ENCODE results near the gene POU2F2.

POU2F2 gene
- long read RNA-seq, donor 1, result 0 reads
- long read RNA-seq, donor 2, result 0 reads
- long read RNA-seq, donor 3, partial matches to known transcripts, result 0 of 1 reads
- long read RNA-seq, donor 3, other reads (novel, unspliced or antisense), result 0 of 1 reads
- long read RNA-seq, donor 4, result 0 reads
- long read RNA-seq, donor 5, result 0 reads
- long read RNA-seq, donor 6, result 0 reads
- long read RNA-seq, donor 7, result 0 reads
- long read RNA-seq, donor 8, result 0 reads

DNA sequence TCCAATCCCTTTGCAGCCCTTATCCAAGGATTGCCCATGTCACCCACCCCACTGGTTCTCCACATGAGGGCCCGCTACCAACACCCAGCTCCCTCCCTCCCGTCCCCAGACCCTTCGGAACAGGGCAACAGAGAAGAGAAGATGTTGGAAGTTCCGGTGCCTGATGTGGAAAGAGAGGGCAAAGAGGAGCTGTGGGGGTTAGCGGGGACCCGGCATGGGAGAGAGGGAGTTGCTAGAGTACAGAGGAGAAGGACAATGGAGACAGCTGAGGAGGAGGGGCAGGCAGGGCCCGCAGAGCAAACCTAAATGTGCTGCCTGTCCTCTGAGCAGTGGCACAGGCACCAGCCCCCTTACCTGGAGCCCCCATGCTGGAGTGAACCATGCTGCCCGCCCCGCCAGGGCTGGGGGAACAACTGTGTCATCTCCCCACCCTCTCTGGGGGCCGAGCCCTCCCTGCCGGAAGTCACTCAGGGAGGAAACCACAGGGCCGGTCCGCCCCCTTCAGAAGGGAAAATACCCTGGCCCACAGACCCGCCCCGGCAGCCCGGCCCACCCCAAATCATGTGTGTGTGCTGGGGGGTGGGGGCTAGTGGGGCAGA lies at the start of gene POU2F2:
POU2F2 (minus strand) TSS at position 417 of the 599 bp plus-strand sequence; CDS start at position 382, 35 bp downstream.
- no peak for DNase-seq

DNA sequence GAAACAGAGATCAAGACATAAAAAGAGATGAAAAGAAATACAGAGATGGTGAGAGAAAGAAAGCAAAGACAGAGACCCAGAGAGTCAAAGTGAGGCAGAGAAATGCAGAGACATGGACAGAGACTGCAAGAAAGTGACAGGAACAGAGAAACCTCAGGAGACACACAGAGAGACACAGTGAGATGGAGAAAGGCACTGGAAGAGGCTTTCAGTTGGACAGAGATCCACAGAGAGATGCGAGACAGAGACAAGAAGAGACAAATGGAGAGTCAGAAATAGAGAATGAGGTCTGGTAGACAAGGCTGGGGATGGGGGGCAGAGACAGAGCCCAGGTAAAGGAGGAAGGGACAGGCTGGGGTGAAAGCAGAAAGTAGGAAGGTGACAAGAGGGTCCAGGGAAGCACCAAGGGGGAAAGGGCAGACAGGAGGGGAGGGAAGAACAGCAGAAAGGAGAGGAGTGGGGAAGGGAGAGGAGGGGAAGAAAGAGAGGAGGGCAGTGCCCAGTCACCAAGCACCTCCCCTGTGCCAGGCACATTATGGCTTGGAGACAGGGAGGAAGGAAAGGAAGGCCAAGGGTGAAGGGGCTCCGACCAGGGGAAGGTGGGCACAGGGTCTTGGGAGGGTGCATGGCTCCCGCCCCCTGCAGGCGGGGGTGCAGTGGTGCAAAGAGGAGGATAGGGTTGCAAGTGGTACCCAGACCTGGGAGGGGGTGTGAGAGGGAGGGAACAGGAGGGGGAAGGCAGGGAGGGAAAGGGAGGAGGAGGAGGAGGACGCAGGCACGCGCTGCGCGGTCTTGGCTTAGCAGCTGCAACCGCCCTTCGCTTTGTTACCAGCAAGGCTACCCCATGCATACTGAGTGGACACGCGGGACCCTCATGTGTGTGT lies 46.8 kb upstream of the POU2F2 start:
- DNase-seq, result no peak

- no peak for DNase-seq
Measured at GRCh38 chr19:42177686-42178019, 45.4 kb upstream of the POU2F2 start.

GRCh38 chr19:42176990-42177685 lies 44.9 kb upstream of the POU2F2 start:
- peak; percentile 67 for DNase-seq

- peak; percentile 32 for DNase-seq
Measured at GRCh38 chr19:42176649-42176989, 44.4 kb upstream of the POU2F2 start.

DNA sequence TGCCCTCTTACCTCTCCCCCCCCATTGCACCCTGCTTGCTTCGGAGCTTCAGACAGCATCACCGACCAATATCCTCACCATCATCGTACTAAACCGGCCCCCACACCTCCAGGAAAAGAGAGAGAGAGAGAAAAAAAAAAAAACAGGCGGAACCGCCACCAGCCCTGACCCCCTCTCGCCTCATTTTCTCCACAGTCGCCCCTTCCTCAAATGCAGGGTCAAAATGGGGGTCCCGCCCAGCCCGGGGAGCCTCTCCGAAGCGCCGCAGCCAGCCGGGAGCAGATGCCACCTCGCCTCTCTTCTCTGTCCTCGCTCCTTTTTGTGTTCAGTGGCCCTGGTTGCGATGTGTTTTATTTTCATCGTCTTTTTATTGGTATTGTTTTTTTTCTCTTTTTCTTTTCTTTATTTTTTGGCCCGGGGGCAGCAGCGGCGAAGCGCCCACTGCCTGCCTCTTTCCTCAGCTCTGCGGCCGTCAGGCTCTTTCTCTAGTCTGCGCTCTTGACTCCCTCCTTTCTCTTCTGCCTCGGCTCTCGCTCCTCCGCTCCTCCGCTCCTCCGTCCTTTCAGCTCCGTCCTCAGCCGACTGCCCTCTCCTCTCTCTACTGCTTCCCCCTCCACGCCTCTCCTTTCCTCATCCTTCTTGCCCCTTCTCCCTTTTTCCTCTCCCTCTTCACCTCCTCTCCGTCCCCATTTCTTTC lies 43.9 kb upstream of the POU2F2 start:
- peak; percentile 56 for DNase-seq

DNA sequence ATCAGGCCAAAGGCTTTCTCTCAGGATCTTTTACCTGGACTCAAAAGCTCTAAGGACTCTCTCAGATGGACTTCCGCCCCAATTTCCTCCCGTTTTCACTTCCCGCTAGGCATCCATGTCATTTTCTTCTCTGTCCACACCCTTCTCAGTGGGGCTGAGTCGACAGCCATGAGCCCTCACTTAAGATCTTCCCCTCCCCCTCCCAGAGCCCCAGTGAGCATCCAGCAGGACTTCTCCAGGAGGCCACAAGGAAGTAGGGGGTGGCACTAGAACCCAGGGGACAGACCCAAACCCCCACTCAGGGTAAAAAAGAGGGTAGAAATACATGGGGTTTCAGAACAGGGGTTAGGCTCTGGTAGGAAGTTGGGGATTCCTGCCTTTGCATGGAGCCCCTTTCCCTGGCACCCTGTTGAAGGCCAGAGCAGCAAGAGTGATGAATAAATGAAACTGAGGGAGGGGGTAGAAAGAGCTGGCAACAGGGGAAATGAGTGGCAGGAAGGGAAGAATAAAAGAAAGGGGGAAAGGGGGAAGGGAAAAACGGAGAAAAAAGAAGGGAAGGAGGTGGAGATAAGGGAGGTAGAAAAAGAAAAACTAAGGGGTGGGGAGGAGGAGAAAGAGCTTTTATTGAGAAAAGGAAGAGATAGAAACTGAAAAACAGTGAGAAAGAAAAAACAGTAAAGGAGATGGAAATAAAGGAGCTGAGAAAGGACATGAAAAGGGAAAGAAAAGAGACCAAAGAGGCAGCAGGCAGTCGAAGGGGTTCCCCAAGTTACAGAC lies 42.9 kb upstream of the POU2F2 start:
- no peak for DNase-seq

DNA sequence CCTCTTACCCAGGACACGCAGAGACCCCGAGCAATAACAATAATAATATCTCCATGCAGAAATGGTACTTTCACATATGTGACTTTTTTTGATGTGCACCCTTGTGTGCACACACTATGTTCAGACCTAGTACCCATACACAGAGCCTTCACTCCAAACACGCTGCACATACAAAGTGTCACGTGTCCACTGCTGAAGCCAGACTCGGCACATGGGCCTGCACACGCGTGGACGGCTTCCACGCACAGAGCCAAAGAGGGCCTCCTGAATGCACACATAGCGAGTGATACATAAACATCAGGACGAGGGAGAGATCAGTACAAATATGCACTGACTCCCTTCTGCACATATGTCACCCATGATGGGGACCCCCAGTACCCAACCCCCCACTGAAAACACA lies 41.9 kb upstream of the POU2F2 start:
- DNase-seq, result no peak

- no peak for DNase-seq
Measured at GRCh38 chr19:42173695-42174094, 41.4 kb upstream of the POU2F2 start.

- DNase-seq, result no peak
Measured at GRCh38 chr19:42172261-42172660, 40.0 kb upstream of the POU2F2 start.

DNA sequence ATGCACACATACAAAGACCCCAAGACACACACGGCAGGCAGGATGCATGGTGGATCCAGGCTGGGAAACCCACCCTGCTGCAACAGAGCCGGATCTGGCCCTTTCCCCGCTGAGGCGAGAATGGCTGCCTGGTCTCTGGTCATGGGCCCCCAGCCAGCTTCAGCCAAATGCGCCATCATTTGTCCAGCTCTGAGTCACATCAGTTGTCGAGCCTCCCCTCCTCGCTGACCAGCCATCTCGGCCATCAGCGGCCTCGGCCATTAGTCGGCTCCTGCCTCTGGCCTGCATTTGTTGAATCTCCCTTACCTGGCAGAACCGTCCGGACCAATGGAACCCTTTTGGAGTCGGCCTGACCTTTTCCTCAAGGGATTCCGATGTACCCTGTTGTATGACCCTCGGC lies 38.5 kb upstream of the POU2F2 start:
- no peak for DNase-seq

DNA sequence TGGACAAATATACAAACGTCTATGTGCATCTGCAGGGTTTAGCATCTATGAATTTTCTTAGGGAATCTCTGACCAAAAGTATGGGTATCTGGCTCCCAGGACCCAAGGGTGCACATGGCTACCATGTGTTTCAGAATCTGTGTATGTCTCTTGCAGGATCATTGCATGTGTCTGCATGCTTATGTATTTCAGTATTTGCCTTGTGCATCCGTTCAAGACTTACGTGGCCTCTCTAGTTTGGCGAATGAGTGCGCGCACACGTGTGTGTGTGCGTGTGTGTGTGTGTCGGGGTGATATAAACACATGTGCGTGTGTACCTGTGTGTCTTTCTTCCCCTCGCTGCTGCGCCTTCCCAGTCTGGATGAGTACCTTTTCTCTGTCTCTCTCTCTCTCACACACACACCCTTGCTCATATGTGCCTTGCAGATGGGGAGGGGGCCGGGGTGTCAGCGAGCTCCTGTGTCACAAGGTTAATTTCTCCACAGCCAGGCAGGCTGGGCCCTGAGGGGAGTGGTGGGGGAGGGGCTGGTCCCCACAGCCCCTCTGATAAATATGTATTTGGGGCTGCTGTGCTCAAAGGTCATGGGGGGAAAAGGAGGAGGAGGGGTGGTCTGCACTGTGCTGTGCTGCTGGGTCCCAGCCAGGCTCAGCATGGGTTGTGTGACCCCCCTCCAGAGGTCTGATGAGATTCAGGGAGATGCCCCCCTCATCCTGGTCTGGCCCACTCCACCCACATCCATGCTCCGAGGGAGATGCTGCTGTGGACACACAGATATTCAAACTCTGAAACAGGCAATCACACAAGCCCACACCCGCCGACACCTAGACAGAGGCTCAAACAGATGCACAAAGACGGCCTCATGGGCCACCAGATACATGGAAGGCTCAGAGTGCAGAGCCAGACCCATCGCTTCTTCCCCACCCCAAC lies 37.5 kb upstream of the POU2F2 start:
- no peak for DNase-seq

DNA sequence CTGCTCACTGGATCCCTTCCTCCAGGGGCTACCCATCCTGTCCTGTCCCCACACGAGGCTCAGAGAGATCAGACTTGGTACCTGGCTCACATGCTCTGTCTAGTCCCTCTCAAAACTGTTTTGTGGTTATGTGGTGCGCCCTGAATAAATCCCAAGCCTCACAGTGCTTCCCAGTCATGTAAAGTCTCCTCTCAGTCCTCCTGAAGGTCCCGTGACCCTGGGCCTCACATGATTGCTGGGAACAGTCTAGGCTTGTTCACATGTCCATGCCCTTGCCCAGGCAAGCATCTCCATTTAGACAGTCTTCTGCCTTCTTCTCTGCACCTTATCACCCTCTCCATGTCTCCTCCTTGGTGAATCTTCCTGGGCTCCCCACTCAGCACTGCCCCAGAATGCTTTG lies 36.0 kb upstream of the POU2F2 start:
- DNase-seq, result no peak

DNA sequence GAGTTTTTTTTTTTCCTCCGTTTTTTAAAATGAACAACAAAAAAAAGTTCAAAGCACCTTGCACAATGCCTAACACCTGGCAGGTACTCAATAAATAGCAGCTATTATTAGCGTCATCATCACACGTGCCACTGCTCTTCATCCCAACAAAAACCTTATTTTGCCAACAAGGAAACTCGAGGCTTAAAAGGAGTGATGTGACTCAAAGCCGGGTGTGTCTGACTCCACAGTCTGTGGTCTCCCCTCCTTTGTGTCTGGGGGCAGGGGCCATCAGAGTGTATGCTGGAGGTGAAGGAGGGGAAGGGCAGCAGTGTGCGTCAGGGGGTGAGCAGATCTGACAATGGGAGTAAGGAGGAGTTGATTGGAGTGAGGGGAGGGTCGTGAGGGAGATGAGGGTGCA lies 34.1 kb upstream of the POU2F2 start:
- DNase-seq, result no peak

- no peak for DNase-seq
Measured at GRCh38 chr19:42165146-42165545, 32.9 kb upstream of the POU2F2 start.

- DNase-seq, result no peak
Measured at GRCh38 chr19:42161616-42162263, 29.5 kb upstream of the POU2F2 start.

- no peak for DNase-seq
Measured at GRCh38 chr19:42159942-42160341, 27.7 kb upstream of the POU2F2 start.

GRCh38 chr19:42158926-42159325 lies 26.7 kb upstream of the POU2F2 start:
- no peak for DNase-seq

DNA sequence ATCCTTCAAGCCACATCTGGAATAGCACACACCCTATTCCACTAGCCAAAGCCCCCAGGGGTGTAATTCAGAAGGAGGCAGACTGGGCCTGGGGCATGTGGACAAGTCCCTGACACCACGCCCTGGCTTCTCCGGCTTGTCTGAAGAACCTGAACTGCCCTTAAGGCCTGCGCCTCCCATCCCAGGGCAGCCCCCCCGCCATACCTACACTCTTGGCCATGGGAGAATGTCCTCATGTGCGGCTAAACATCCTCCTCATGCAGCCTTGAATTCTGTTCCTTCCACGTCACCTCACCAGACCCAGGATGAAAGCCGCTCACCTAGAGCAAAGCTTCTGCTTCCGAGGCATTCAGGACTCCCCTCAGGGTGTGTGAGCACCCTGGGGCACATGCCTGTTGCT lies 24.3 kb upstream of the POU2F2 start:
- DNase-seq, result no peak

- DNase-seq, result no peak
Measured at GRCh38 chr19:42155796-42156195, 23.6 kb upstream of the POU2F2 start.
